Measurements from ENCODE around the gene ZNF385C.

- TF ChIP-seq CTCF (conservative IDR thresholded peaks at IDR 0.05) = no peak; the same call in 1 of the 2 replicates
- TF ChIP-seq EZH2 (IDR thresholded peaks at IDR 0.05; ENCODE audit: low read depth) = no peak
Observed at GRCh38 chr17:42051013-42051400, 47.3 kb downstream of the ZNF385C start.

All from PC-9 (cell line).